ENCODE data around the gene NEURL2.
A peak's percentile ranks its signal among the peaks of the same experiment; 100 is the strongest.

The NEURL2 gene

DNA sequence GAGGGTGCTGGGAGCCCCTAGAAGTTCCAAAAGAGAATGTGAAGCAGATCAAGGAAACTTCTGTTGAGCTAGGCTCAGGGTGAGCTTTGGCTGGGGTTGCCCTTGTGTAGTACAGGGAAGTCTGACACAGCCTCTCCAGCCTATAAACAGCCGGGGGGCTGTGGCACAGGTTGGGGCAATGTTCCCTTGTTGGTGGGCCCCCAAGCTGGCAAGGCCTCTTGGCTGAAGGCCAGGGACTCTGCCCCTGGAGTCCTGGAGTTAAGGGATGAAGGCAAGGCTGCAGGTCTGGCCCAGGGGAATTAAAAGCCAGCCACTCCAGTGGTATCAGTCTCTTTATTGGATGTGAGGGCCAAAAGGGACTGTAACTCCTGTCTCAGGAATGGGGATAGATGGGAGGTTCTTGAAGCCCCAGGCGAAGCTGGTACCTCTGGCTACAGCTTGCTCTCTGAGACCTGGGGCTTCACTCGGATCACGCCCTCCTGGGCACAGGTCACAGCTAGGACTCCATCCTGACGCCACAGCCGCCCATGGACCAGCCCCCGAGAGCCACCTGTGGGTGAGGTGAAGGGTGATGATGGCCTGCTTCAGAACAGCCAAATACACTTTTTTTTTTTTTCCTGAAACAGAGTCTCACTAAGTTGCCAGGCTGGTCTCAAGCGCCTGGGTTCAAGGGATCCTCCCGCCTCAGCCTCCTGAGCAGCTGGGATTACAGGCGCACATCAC, 49.4 kb downstream of the NEURL2 start:
- Mint-ChIP-seq H3K4me3 (no peak overlapping the region), H3K27me3 (ENCODE audit: low read depth) (no peaks in the 10 kb centered on the region), H3K4me1 (peaks cover 20% of the 10 kb centered on the region), H3K27ac (peak overlapping the region in 1 of 3 experiments; percentile 61), H3K36me3 (ENCODE audit: low read depth) (peaks cover 42% of the 10 kb centered on the region), H3K9me3 (no peaks in the 10 kb centered on the region)
- TF ChIP-seq, protein P1, sequence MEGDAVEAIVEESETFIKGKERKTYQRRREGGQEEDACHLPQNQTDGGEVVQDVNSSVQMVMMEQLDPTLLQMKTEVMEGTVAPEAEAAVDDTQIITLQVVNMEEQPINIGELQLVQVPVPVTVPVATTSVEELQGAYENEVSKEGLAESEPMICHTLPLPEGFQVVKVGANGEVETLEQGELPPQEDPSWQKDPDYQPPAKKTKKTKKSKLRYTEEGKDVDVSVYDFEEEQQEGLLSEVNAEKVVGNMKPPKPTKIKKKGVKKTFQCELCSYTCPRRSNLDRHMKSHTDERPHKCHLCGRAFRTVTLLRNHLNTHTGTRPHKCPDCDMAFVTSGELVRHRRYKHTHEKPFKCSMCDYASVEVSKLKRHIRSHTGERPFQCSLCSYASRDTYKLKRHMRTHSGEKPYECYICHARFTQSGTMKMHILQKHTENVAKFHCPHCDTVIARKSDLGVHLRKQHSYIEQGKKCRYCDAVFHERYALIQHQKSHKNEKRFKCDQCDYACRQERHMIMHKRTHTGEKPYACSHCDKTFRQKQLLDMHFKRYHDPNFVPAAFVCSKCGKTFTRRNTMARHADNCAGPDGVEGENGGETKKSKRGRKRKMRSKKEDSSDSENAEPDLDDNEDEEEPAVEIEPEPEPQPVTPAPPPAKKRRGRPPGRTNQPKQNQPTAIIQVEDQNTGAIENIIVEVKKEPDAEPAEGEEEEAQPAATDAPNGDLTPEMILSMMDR (IDR thresholded peaks at IDR 0.05; ENCODE audit: unreplicated experiment in 3 of 3): no peak

DNA sequence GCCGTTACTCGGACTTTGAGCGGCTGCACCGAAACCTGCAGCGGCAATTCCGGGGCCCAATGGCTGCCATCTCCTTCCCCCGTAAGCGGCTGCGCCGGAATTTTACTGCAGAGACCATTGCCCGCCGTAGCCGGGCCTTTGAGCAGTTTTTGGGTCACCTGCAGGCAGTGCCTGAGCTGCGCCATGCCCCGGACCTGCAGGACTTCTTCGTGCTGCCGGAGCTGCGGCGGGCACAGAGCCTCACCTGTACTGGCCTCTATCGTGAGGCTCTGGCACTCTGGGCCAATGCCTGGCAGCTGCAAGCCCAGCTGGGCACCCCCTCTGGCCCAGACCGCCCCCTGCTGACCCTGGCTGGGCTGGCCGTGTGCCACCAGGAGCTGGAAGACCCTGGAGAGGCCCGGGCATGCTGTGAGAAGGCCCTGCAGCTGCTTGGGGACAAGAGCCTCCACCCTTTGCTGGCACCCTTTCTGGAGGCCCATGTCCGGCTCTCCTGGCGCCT, 50.3 kb downstream of the NEURL2 start:
- peaks cover 25% of the 10 kb centered on the region for H3K4me1 Mint-ChIP-seq
- no peaks in the 10 kb centered on the region for H3K9me3 Mint-ChIP-seq
- TF ChIP-seq, protein P1 (IDR thresholded peaks at IDR 0.05; ENCODE audit: unreplicated experiment in 3 of 3): no peak
- no peaks in the 10 kb centered on the region for H3K27me3 Mint-ChIP-seq (ENCODE audit: low read depth)
- no peak overlapping the region for H3K27ac Mint-ChIP-seq
- H3K36me3 Mint-ChIP-seq (ENCODE audit: low read depth): peaks cover 35% of the 10 kb centered on the region
- H3K4me3 Mint-ChIP-seq: no peak overlapping the region
